ENCODE measurements around the gene EYA2.

- no peak for TF ChIP-seq CTCF (IDR thresholded peaks at IDR 0.05)
- no peak for TF ChIP-seq POLR2A (IDR thresholded peaks at IDR 0.05)
Observed at GRCh38 chr20:47204008-47204849, 309.6 kb downstream of the EYA2 start.
